GM20000 (cell line): ENCODE results near the gene FAM83G.
A peak's percentile ranks its signal among the peaks of the same experiment; 100 is the strongest.

Experiments used
- DNase-seq: peaks from one replicate; pipeline ENCODE4 v3.0.0; 2012; ENCODE audit warnings: low spot score
- TF ChIP-seq, protein P1 (sequence below): IDR thresholded peaks from 2 replicates; pipeline ENCODE4 v1.5.1; 2012; ENCODE audit warnings: mild to moderate bottlenecking, control low read depth; ENCODE audit errors: extremely low read depth, missing control alignments

FAM83G gene

DNA sequence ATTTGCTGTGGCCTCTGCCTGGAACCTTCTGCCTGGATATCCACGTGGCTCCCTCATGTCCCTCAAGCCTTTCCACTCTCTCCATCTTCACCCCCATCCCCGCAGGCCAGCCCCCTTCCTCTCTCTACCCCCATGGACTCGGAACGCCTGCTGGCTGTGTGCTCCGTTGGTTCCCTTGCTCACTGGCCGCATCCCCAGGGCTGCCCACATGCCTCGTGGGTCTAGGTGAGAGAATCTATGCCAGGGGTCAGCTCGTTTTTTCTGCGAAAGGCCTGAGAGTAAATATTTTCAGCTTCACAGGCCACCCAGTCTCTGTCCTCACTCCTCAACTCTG lies 40.6 kb downstream of the FAM83G start:
- DNase-seq = no peak
- TF ChIP-seq, protein P1, sequence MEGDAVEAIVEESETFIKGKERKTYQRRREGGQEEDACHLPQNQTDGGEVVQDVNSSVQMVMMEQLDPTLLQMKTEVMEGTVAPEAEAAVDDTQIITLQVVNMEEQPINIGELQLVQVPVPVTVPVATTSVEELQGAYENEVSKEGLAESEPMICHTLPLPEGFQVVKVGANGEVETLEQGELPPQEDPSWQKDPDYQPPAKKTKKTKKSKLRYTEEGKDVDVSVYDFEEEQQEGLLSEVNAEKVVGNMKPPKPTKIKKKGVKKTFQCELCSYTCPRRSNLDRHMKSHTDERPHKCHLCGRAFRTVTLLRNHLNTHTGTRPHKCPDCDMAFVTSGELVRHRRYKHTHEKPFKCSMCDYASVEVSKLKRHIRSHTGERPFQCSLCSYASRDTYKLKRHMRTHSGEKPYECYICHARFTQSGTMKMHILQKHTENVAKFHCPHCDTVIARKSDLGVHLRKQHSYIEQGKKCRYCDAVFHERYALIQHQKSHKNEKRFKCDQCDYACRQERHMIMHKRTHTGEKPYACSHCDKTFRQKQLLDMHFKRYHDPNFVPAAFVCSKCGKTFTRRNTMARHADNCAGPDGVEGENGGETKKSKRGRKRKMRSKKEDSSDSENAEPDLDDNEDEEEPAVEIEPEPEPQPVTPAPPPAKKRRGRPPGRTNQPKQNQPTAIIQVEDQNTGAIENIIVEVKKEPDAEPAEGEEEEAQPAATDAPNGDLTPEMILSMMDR = no peak

DNA sequence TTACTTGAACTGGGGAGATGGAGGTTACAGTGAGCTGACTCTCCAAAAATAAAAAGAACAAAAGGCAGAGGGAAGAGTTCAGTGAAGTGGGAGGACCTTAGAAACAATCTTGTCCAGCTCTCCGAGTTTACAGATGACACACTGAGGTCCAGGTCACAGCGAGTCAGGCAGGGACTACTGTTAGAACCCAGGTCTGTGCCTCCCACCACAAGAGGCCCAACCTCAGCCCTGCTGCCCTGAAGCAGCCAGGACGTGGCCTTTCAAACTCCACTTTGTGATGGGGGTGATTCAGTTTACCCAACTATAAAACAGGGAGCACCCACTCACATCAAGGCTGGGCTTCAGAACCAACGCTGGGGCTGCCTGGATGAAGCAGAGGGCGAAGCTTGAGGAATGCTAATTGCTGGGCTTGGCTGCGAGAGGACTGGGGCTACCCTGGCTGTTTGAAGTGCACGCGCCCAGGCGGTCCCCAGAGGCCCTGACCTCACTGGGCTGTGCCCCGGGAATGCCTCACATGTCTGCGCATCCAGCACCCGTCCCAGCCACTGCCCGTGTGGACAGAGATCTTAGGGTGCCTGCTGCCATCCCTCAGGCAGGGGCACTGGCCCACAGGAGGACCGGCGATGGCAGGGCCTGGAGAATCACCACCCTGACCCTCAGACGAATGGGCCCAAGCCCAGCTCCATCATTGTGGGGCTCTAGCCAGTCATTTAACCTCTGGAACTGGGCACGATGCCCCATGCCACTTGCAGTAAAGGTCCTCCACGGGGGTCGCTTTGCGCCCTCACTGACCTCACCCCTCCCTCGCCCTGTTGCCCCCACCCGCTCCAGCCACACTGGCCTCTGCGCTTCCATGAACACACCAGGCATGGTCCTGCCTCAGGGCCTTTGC lies 41.2 kb downstream of the FAM83G start:
- TF ChIP-seq, protein P1 = no peak

DNA sequence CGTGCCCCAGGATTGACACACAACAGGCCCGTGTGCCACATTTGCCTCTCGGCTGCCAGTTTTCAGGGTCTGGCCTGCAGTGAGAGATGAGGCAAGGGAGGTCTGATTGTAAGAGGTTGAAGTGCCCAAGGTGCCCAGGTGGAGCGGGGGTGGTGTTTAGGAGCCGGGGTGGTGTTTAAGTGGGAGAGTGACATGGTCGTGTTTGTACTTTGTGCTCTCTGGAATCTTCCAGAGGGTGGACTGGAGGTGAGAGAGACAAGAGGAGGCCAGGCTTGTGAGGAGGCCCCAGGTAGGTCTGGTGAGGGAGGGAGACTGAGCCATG lies 42.1 kb downstream of the FAM83G start:
- TF ChIP-seq, protein P1 = no peak

More for the DNA sequence above, 41.2 kb downstream of the FAM83G start:
- DNase-seq = no peak

DNA sequence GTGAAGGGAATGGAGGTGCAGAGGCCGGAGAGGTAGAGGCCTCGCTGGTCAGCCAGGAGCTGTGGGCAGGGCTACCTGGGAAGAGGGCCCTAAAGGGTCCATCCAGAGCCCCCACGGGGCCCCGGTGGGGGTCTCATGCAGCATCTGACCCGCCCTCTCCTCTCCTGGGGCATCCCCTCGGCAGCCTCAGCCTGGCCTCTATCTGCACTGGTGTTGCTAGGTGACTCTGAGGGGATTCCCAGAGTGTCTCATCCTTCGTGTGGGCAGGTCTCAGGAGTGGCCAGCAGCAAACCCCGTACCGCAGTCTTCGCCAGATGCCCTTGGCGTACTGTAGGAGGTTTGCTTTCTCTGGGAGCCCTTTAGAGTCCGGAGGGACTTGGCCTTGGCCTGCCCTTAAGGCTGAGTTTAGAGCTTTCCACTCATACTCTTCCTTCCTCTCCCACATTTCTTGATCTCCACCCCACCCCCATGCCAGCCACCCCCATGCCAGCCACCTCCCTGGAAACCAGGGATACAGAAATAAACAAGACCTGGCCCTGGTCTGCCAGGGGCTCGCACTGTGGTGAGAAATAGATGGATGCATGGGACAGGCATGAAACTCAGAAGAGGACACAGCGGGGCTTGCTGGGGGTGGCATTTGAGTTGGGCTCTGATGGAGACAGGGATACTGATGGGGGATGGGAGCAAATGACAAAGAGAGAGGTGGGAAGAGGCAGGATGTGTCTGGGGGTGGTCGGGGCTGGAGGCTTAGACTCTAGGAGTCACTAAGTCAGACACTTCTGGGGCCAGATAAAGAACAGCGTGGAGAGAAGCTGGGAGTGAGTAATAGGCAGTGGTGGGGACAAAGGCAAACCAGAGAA lies 42.7 kb downstream of the FAM83G start:
- TF ChIP-seq, protein P1 = no peak
- peak; percentile 72 for DNase-seq

More for the DNA sequence above, 42.1 kb downstream of the FAM83G start:
- no peak for DNase-seq

DNA sequence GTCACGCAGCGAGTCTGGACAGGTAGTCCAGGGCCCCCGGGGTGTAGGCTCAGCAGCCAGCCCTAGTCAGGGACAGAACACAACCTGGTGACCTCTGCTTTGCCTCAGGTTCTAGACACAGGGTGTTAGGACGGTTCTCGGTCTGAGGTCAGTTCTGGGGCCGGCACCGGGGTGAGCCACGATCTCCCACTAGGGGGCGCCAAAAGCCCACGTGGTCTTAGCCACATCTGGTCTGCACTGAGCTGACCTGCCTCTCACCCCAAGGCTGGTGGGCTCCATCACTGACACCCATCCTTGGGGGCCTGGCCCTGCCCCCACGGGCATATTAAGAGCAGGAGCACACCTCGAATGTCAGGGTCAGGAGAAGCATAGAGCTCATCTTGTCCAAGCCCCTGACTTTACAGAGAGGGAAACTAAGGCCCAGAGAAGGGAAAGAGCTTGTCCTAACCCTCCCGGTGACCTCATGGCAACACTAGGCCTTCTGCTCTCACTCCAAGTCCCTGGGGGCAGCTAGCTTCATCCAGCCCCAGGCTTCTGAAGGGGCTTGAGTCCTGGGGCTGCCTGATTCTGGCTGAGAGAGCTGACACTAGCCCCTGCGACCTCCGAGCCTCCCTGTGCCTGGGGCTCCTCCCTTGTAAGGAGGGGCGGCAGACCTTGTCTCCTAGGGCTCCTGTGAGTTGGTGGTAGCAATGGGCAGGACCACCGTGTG lies 43.6 kb downstream of the FAM83G start:
- DNase-seq = peak; percentile 88
- TF ChIP-seq, protein P1 = peak; percentile 80

DNA sequence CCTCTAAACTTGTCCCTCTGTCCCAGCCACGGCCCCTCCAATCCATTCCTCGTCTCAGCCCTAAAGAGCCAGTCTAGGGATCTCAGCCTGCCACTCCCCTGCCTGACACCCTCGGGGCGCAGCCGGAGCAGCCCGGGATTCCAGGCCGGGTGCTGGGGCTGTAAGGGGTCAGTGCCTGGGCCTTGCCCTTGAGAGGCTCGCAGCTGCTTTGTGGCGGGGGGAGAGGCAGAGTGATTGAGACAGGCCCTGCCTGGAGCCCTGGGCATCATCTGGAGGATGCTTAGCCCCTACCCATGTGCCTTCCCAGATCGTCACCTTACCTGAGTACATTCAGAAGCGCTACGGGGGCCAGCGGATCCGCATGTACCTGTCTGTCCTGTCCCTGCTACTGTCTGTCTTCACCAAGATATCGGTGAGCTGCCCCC lies 44.3 kb downstream of the FAM83G start:
- TF ChIP-seq, protein P1 = no peak
- DNase-seq = no peak

DNA sequence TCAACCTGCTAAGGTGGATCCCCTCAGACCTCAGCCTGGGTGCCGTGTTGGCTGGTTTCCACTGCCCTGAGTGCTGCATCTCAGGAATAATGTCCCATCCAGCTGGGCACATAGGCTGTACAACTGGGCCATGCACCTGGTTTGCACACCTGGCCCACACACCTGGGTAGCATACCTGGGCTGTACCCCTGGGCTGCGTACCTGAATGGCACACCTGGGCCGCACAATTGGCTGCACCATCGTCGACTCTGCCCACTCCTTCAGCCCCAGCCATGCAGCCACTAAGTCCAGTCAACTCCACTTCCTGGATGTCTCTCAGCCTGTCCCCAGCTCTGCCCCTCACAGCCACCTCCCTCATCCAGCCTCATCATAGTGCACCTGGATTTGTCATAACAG lies 44.7 kb downstream of the FAM83G start:
- TF ChIP-seq, protein P1 = no peak
- DNase-seq = no peak
